Measurements from ENCODE around the gene DPP8. TPM values are rescaled to one million over a fixed set of nuclear protein-coding genes. Genes with fewer than 3 reads are reported as not detected.

The DPP8 gene
- total RNA-seq, 1 experiment from 2014 or later: 27.1 TPM

DNA sequence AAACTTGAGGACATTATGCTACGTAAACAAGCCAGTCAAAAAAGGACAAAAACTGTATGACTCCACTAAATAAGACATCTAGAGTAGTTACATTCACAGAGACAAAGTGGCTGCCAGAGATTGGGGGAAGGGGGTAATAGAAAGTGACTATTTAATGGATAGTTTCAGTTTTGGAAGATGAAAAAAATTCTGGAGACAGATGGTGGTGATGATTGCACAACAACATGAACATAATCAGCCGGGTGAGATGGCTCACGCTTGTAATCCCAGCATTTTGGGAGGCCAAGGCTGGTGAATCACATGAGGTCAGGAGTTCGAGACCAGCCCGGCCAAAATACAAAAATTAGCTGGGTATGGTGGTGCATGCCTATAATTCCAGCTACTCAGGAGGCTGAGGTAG, 40.6 kb downstream of the DPP8 start (continued):
- TF ChIP-seq, protein P1, sequence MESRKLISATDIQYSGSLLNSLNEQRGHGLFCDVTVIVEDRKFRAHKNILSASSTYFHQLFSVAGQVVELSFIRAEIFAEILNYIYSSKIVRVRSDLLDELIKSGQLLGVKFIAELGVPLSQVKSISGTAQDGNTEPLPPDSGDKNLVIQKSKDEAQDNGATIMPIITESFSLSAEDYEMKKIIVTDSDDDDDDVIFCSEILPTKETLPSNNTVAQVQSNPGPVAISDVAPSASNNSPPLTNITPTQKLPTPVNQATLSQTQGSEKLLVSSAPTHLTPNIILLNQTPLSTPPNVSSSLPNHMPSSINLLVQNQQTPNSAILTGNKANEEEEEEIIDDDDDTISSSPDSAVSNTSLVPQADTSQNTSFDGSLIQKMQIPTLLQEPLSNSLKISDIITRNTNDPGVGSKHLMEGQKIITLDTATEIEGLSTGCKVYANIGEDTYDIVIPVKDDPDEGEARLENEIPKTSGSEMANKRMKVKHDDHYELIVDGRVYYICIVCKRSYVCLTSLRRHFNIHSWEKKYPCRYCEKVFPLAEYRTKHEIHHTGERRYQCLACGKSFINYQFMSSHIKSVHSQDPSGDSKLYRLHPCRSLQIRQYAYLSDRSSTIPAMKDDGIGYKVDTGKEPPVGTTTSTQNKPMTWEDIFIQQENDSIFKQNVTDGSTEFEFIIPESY (IDR thresholded peaks at IDR 0.05; ENCODE audit: extremely low read depth, insufficient replicate concordance, low read length): no peak
- no peak for TF ChIP-seq ZFX (IDR thresholded peaks at IDR 0.05)
- no peak for TF ChIP-seq EGR1 (IDR thresholded peaks at IDR 0.05; ENCODE audit: low read depth)

DNA sequence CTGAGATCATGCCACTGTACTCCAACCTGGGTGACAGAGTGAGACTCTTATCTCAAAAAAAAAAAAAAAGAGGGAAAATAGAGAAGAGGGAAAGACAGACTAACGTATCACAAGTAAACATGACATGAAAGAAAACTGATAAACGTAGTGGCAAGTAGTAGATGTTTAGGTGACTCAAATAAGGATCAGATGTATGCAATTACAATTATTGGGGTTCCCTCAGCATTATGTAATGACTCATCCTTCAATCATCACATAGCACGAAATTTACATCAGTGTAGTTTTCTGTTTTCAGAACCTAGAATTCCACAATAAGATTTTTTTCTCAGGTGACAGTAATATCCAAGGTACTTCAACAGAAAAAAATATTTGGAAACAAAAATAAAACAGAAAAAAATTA, 46.6 kb downstream of the DPP8 start:
- ChIA-PET RAD21 (ENCODE audit: low non-redundant PET in 1 of 2, low total read pairs in 2 of 2, uncharacterized antibody in 2 of 2, unreplicated experiment in 2 of 2) (no interaction called here), POLR2A (no interaction called here), CTCF (no interaction called here)
- ATAC-seq: no peak
- no peak overlapping the region for H3K9ac ChIP-seq (ENCODE audit: low read length)
- H3K4me1 ChIP-seq (ENCODE audit: control insufficient read depth in 1 of 2, insufficient read depth in 2 of 2, low read length in 2 of 2): no peaks in the 10 kb centered on the region
- no peak for DNase-seq (ENCODE audit: low read depth, low spot score)
- H3K9me2 ChIP-seq (ENCODE audit: insufficient read depth): no peaks in the 10 kb centered on the region
- no peaks in the 10 kb centered on the region for H3K79me2 ChIP-seq (ENCODE audit: insufficient read depth, low read length)
- H3K36me3 ChIP-seq (ENCODE audit: control insufficient read depth in 1 of 2, insufficient read depth in 2 of 2, low read length in 2 of 2): peaks cover 10 to 21% of the 10 kb centered on the region in 2 experiments; a peak in 2 of 4 replicates
- no TSS peak for BruUV-seq (replicated peaks)
- intact Hi-C loops (cut with micrococcal nuclease): no loop called here
- H2AFZ ChIP-seq (ENCODE audit: low read depth, low read length, poor library complexity, severe bottlenecking): no peak overlapping the region
- H3K4me3 ChIP-seq (replicated peaks in 1 of 2; ENCODE audit: low read depth in 1 of 2, low read length in 2 of 2): no peak overlapping the region
- no peak for TF ChIP-seq EZH2 (IDR thresholded peaks at IDR 0.05)
- TF ChIP-seq, protein P2, sequence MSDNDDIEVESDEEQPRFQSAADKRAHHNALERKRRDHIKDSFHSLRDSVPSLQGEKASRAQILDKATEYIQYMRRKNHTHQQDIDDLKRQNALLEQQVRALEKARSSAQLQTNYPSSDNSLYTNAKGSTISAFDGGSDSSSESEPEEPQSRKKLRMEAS (IDR thresholded peaks at IDR 0.05): no peak
- TF ChIP-seq, protein P3, sequence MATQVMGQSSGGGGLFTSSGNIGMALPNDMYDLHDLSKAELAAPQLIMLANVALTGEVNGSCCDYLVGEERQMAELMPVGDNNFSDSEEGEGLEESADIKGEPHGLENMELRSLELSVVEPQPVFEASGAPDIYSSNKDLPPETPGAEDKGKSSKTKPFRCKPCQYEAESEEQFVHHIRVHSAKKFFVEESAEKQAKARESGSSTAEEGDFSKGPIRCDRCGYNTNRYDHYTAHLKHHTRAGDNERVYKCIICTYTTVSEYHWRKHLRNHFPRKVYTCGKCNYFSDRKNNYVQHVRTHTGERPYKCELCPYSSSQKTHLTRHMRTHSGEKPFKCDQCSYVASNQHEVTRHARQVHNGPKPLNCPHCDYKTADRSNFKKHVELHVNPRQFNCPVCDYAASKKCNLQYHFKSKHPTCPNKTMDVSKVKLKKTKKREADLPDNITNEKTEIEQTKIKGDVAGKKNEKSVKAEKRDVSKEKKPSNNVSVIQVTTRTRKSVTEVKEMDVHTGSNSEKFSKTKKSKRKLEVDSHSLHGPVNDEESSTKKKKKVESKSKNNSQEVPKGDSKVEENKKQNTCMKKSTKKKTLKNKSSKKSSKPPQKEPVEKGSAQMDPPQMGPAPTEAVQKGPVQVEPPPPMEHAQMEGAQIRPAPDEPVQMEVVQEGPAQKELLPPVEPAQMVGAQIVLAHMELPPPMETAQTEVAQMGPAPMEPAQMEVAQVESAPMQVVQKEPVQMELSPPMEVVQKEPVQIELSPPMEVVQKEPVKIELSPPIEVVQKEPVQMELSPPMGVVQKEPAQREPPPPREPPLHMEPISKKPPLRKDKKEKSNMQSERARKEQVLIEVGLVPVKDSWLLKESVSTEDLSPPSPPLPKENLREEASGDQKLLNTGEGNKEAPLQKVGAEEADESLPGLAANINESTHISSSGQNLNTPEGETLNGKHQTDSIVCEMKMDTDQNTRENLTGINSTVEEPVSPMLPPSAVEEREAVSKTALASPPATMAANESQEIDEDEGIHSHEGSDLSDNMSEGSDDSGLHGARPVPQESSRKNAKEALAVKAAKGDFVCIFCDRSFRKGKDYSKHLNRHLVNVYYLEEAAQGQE (IDR thresholded peaks at IDR 0.05; ENCODE audit: low read depth): no peak
- TF ChIP-seq EGR1 (IDR thresholded peaks at IDR 0.05; ENCODE audit: low read depth): no peak
- no peak for TF ChIP-seq YY1 (IDR thresholded peaks at IDR 0.05; ENCODE audit: extremely low read depth, insufficient replicate concordance, low read depth, low read length)
- no peak for TF ChIP-seq ZNF274 (IDR thresholded peaks at IDR 0.05; ENCODE audit: low read depth, low read length)
- TF ChIP-seq, protein P1 (IDR thresholded peaks at IDR 0.05; ENCODE audit: extremely low read depth, insufficient replicate concordance, low read length): no peak
- no peak for TF ChIP-seq POLR2AphosphoS5 (IDR thresholded peaks at IDR 0.05; ENCODE audit: low read depth, low read length)
- TF ChIP-seq, protein P4, sequence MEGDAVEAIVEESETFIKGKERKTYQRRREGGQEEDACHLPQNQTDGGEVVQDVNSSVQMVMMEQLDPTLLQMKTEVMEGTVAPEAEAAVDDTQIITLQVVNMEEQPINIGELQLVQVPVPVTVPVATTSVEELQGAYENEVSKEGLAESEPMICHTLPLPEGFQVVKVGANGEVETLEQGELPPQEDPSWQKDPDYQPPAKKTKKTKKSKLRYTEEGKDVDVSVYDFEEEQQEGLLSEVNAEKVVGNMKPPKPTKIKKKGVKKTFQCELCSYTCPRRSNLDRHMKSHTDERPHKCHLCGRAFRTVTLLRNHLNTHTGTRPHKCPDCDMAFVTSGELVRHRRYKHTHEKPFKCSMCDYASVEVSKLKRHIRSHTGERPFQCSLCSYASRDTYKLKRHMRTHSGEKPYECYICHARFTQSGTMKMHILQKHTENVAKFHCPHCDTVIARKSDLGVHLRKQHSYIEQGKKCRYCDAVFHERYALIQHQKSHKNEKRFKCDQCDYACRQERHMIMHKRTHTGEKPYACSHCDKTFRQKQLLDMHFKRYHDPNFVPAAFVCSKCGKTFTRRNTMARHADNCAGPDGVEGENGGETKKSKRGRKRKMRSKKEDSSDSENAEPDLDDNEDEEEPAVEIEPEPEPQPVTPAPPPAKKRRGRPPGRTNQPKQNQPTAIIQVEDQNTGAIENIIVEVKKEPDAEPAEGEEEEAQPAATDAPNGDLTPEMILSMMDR (IDR thresholded peaks at IDR 0.05 in 2 of 3, conservative IDR thresholded peaks at IDR 0.05 in 1 of 3; ENCODE audit: borderline replicate concordance in 1 of 3, insufficient read depth in 1 of 3, low read depth in 2 of 3, low read length in 2 of 3): no peak
- TF ChIP-seq ZFX (IDR thresholded peaks at IDR 0.05): no peak
- no peak for TF ChIP-seq SIN3A (IDR thresholded peaks at IDR 0.05; ENCODE audit: low read depth)
- TF ChIP-seq POLR2A (IDR thresholded peaks at IDR 0.05; ENCODE audit: borderline replicate concordance, extremely low read depth, insufficient read depth, insufficient read length): no peak
- TF ChIP-seq JUND (IDR thresholded peaks at IDR 0.05): no peak
- TF ChIP-seq, protein P5, sequence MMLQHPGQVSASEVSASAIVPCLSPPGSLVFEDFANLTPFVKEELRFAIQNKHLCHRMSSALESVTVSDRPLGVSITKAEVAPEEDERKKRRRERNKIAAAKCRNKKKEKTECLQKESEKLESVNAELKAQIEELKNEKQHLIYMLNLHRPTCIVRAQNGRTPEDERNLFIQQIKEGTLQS (IDR thresholded peaks at IDR 0.05): no peak
- no peak for TF ChIP-seq CBX3 (IDR thresholded peaks at IDR 0.05; ENCODE audit: low read depth)
- no peaks in the 10 kb centered on the region for H4K20me1 ChIP-seq (ENCODE audit: insufficient read depth)
- H3K27me3 ChIP-seq (ENCODE audit: insufficient read depth, low read length): no peaks in the 10 kb centered on the region
- H3K27ac ChIP-seq (ENCODE audit: low read depth, low read length): no peak overlapping the region
- H3K9me3 ChIP-seq (ENCODE audit: control insufficient read depth in 1 of 2, insufficient read depth in 1 of 2, low read depth in 1 of 2, low read length in 2 of 2): no peaks in the 10 kb centered on the region
- no peak overlapping the region for H3K4me2 ChIP-seq (ENCODE audit: low read length)

Measured in HCT116 (cell line).